IMR-90 (cell line): ENCODE data around the gene KLHL29. TPM values are rescaled to one million over a fixed set of nuclear protein-coding genes. Genes with fewer than 3 reads are reported as not detected.

Experiments
- ATAC-seq: fragments of 200-7000 bp; cut with Tn5 transposase; 2 replicates; pipeline ENCODE4 v1.9.1; 2020; ENCODE audit warnings: low read depth, mild to moderate bottlenecking, moderate library complexity
- BruUV-seq: library from RNA; stranded (reverse); fragments of 400-500 nt; replicated peaks from 2 replicates; lab custom pipeline; 2021; lab: Mats Ljungman, UMichigan
- CTCF ChIA-PET: fragments of 300-600 bp; formaldehyde crosslinking; extraction: SDS; loops from one replicate; lab custom pipeline; 2021; ENCODE audit warnings: antibody characterized with exemption; lab: Yijun Ruan, JAX
- POLR2A ChIA-PET: fragments of 300-600 bp; sonication (Branson Sonifier 250); formaldehyde crosslinking; loops from one replicate; lab custom pipeline; 2022; ENCODE audit warnings: antibody characterized with exemption; ENCODE audit not compliant: unreplicated experiment; lab: Charles Lee
- DNase-seq: peaks from one replicate; pipeline ENCODE4 v3.0.0; 2013
- H2AFZ ChIP-seq: replicated peaks from 2 replicates; pipeline ENCODE3; 2013; ENCODE audit warnings: low read length, mild to moderate bottlenecking; ENCODE audit not compliant: poor library complexity
- H2AK5ac ChIP-seq: 2 replicates; pipeline ENCODE4 v1.6.1; 2013; ENCODE audit warnings: low read depth, low read length, inconsistent platforms
- H2AK9ac ChIP-seq: replicated peaks from 2 replicates; pipeline ENCODE3; 2013; ENCODE audit warnings: mild to moderate bottlenecking, low read depth, low read length, moderate library complexity; ENCODE audit not compliant: poor library complexity
- H2BK120ac ChIP-seq: 2 replicates; pipeline ENCODE4 v1.6.1; 2013; ENCODE audit warnings: low read depth, low read length, inconsistent platforms
- H2BK15ac ChIP-seq: 3 replicates; pipeline ENCODE4 v1.6.1; 2013; ENCODE audit warnings: low read depth, low read length, inconsistent platforms
- H2BK20ac ChIP-seq: 2 replicates; pipeline ENCODE4 v1.6.1; 2013; ENCODE audit warnings: low read depth, mild to moderate bottlenecking, inconsistent platforms, low read length, moderate library complexity
- H2BK5ac ChIP-seq: 2 replicates; pipeline ENCODE4 v1.6.1; 2013; ENCODE audit warnings: mild to moderate bottlenecking, low read depth, low read length, inconsistent platforms; ENCODE audit not compliant: poor library complexity, severe bottlenecking
- H3K14ac ChIP-seq: replicated peaks from 2 replicates; pipeline ENCODE4 v1.6.1; 2013; ENCODE audit warnings: low read depth, low read length, inconsistent platforms
- H3K18ac ChIP-seq: 2 replicates; pipeline ENCODE4 v1.6.1; 2013; ENCODE audit warnings: low read depth, low read length, control low read depth
- H3K23ac ChIP-seq: 2 replicates; pipeline ENCODE4 v1.6.1; 2013; ENCODE audit warnings: low read depth, low read length, inconsistent platforms
- H3K27ac ChIP-seq: 2 replicates; pipeline ENCODE4 v1.5.1; 2013; ENCODE audit warnings: mild to moderate bottlenecking, control low read depth, low read length; ENCODE audit not compliant: insufficient read depth
- H3K27me3 ChIP-seq: 2 replicates; pipeline ENCODE4 v1.6.1; 2013; ENCODE audit warnings: low read length; ENCODE audit not compliant: control insufficient read depth, insufficient read depth
- H3K36me3 ChIP-seq: 2 replicates; pipeline ENCODE4 v1.6.1; 2013; ENCODE audit warnings: low read length, mixed read lengths; ENCODE audit not compliant: control insufficient read depth, insufficient read depth
- H3K4ac ChIP-seq: 2 replicates; pipeline ENCODE4 v1.6.1; 2013; ENCODE audit warnings: low read depth, low read length, inconsistent platforms
- H3K4me1 ChIP-seq: 2 replicates; pipeline ENCODE4 v1.6.1; 2013; ENCODE audit warnings: low read length, mixed read lengths; ENCODE audit not compliant: control insufficient read depth, insufficient read depth
- H3K4me2 ChIP-seq: 2 replicates; pipeline ENCODE4 v1.6.1; 2013; ENCODE audit warnings: low read depth, mild to moderate bottlenecking, control low read depth, low read length, moderate library complexity
- H3K4me3 ChIP-seq: 2 replicates; pipeline ENCODE4 v1.5.1; 2013; ENCODE audit warnings: low read depth, mild to moderate bottlenecking, control low read depth, low read length, moderate library complexity; ENCODE audit not compliant: insufficient read depth
- H3K56ac ChIP-seq: 2 replicates; pipeline ENCODE4 v1.6.1; 2013; ENCODE audit warnings: low read length, inconsistent platforms; ENCODE audit not compliant: insufficient read depth; ENCODE audit errors: extremely low read depth
- H3K79me1 ChIP-seq, 2 experiments: 2 replicates each; pipeline ENCODE4 v1.6.1; 2013; ENCODE audit warnings: low read length in 2 of 2, inconsistent platforms in 1 of 2, low read depth in 1 of 2
- H3K9ac ChIP-seq: 2 replicates; pipeline ENCODE4 v1.6.1; 2013; ENCODE audit warnings: low read depth, low read length, control low read depth
- H3K9me1 ChIP-seq: 2 replicates; pipeline ENCODE4 v1.6.1; 2013; ENCODE audit warnings: low read length, inconsistent platforms; ENCODE audit not compliant: insufficient read depth
- H3K9me3 ChIP-seq: 2 replicates; pipeline ENCODE4 v1.6.1; 2013; ENCODE audit warnings: low read length; ENCODE audit not compliant: control insufficient read depth, insufficient read depth
- H4K20me1 ChIP-seq: 2 replicates; pipeline ENCODE4 v1.6.1; 2013; ENCODE audit warnings: low read length, inconsistent platforms; ENCODE audit not compliant: insufficient read depth
- H4K5ac ChIP-seq: 2 replicates; pipeline ENCODE4 v1.6.1; 2013; ENCODE audit warnings: mild to moderate bottlenecking, low read depth, low read length, control low read depth
- H4K8ac ChIP-seq, 2 experiments: 2 replicates each; pipeline ENCODE4 v1.6.1; 2013; ENCODE audit warnings: low read depth in 2 of 2, low read length in 2 of 2, control low read depth in 1 of 2, inconsistent platforms in 1 of 2
- H4K91ac ChIP-seq: 2 replicates; pipeline ENCODE4 v1.6.1; 2013; ENCODE audit warnings: low read depth, low read length, inconsistent platforms; ENCODE audit not compliant: insufficient read depth
- BHLHE40 ChIP-seq: fragments of 150-350 bp; IDR thresholded peaks from 2 replicates; pipeline ENCODE4 v1.6.1; 2016; ENCODE audit warnings: mild to moderate bottlenecking, low read depth, low read length
- MXI1 ChIP-seq: IDR thresholded peaks from 2 replicates; pipeline ENCODE4 v1.6.1; 2012; ENCODE audit warnings: low read depth, mild to moderate bottlenecking, low read length, moderate library complexity, borderline replicate concordance
- NFE2L2 ChIP-seq: fragments of 150-350 bp; IDR thresholded peaks from 2 replicates; pipeline ENCODE4 v1.6.1; 2016; ENCODE audit warnings: low read depth, mild to moderate bottlenecking, low read length
- RCOR1 ChIP-seq: IDR thresholded peaks from 2 replicates; pipeline ENCODE4 v1.6.1; 2012; ENCODE audit warnings: mild to moderate bottlenecking, low read length, improper control_type of control experiment; ENCODE audit not compliant: insufficient replicate concordance
- RFX5 ChIP-seq: IDR thresholded peaks from 2 replicates; pipeline ENCODE4 v1.8.0; 2012; ENCODE audit warnings: low read depth, mild to moderate bottlenecking, low read length, moderate library complexity
- WGBS, 2 experiments: methylation state at CpG; one replicate each; pipeline versions ENCODE4 v1.1.5 to v1.1.7; 2013; ENCODE audit warnings: missing lambda C conversion rate in 2 of 2; ENCODE audit not compliant: insufficient read length in 1 of 2; ENCODE audit errors: extremely low coverage in 2 of 2; 5-methylcytosine and 5-hydroxymethylcytosine counted together
- dilution Hi-C: fragments of 300-500 bp; cut with HindIII; formaldehyde crosslinking; loops from one replicate; pipeline ENCODE4 v1.14.3; 2018; ENCODE audit warnings: low sequenced_read_pairs; ENCODE audit not compliant: unreplicated experiment
- in situ Hi-C: fragments of 300-500 bp; cut with MboI; formaldehyde crosslinking; loops from 3 replicates; pipeline ENCODE4 v1.14.3; 2019; ENCODE audit warnings: low sequenced_read_pairs, inconsistent platforms, mixed read lengths
- intact Hi-C: fragments of 100-400 bp; cut with micrococcal nuclease; formaldehyde crosslinking; loops from 2 replicates; pipeline ENCODE4 v1.10.0; 2022
- polyA plus RNA-seq, 3 experiments: library from polyadenylated mRNA; depleted of rRNA; stranded (reverse); fragments of >200 nt; gene quantifications; 2 replicates each; pipeline ENCODE4 v1.2.3, GENCODE V29; 2012; ENCODE audit warnings: low replicate concordance in 1 of 3
- total RNA-seq: library from RNA; depleted of rRNA; stranded (reverse); fragments of >200 nt; gene quantifications from 2 replicates; pipeline ENCODE4 v1.2.3, GENCODE V29; 2012

The KLHL29 gene
- total and polyA plus RNA-seq, 2 of the 4 experiments (the other 2 are of a cell fraction): 2.0 to 8.0 TPM

- DNase-seq (peak; percentile 40), ATAC-seq (no peak)
- Histone ChIP-seq H3K56ac (no peak overlapping the region), H2BK120ac (peak overlapping the region; percentile 64), H3K18ac (no peak overlapping the region), H2AFZ (peak overlapping the region; percentile 90), H3K4ac (peak overlapping the region; percentile 62; the same call in 1 of the 2 replicates), H3K4me1 (peaks cover 8% of the 10 kb centered on the region), H4K5ac (peak overlapping the region; percentile 62; the same call in 1 of the 2 replicates), H3K36me3 (no peaks in the 10 kb centered on the region), H3K14ac (peak overlapping the region; percentile 48), H3K9ac (no peak overlapping the region), H4K8ac (peak overlapping the region in 1 of 2 experiments; percentile 89; a peak in 2 of 4 replicates), H4K20me1 (no peaks in the 10 kb centered on the region; the same call in 1 of the 2 replicates), H3K23ac (no peak overlapping the region), H4K91ac (peak overlapping the region; percentile 34; the same call in 1 of the 2 replicates), H2BK20ac (peak overlapping the region; percentile 71), H3K4me2 (no peak overlapping the region), H3K27ac (0 out of 2 replicates have a peak overlapping the region, but pooled peaks have one; percentile 1), H3K9me3 (peaks cover 4% of the 10 kb centered on the region), H3K27me3 (no peaks in the 10 kb centered on the region), H2BK15ac (no peak overlapping the region; the same call in 2 of the 3 replicates), H2AK9ac (peak overlapping the region; percentile 9), H2BK5ac (peak overlapping the region; percentile 77), H3K79me1 (peaks cover 5 to 7% of the 10 kb centered on the region in 2 experiments; a peak in 2 of 4 replicates), H3K9me1 (peaks cover 9% of the 10 kb centered on the region; the same call in 1 of the 2 replicates), H2AK5ac (peak overlapping the region; percentile 28), H3K4me3 (no peak overlapping the region)
- in situ Hi-C loops (no loop called here), dilution Hi-C loops (no loop called here), intact Hi-C loops (no loop called here)
- no peak for TF ChIP-seq RFX5
- TF ChIP-seq MXI1: no peak
- TF ChIP-seq RCOR1: no peak
- TF ChIP-seq NFE2L2: no peak
- TF ChIP-seq BHLHE40: no peak
- ChIA-PET POLR2A (no interaction called here), CTCF (no interaction called here)
- no CpG with 5 or more reads among the region's 8 CpGs for WGBS, 2 experiments
- no TSS peak for BruUV-seq
Observed at GRCh38 chr2:23601301-23601965, 216.5 kb downstream of the KLHL29 start.
